Tibial artery (tissue), 4 donors: ENCODE measurements around the gene ARAP3.

Experiments
- DNase-seq, 2 donors: peaks; one replicate each; pipeline ENCODE4 v3.0.0-alpha.2; 2019
- H3K27ac ChIP-seq, 2 donors: fragments of 200-600 bp; sonication (generic) in 1 of 2; 1 replicate in 1 of 2; 2 replicates in 1 of 2; pipeline ENCODE4 v1.5.1; 2018 to 2019; ENCODE audit warnings: mild to moderate bottlenecking in 1 of 2
- H3K27me3 ChIP-seq, 2 donors: fragments of 200-600 bp; sonication (generic) in 1 of 2; one replicate each; pipeline versions ENCODE4 v1.5.1 to v1.6.0; 2016 to 2019
- H3K36me3 ChIP-seq, 3 donors: fragments of 200-600 bp; sonication (generic) in 2 of 3; one replicate each; pipeline ENCODE4 v1.5.1; 2016 to 2019; ENCODE audit warnings: mild to moderate bottlenecking in 2 of 3
- H3K4me1 ChIP-seq, 4 donors: fragments of 200-600 bp; sonication (generic) in 2 of 4; 1 replicate in 3 of 4; 2 replicates in 1 of 4; pipeline ENCODE4 v1.5.1; 2016 to 2019
- H3K4me3 ChIP-seq, 2 donors: fragments of 200-600 bp; sonication (generic) in 1 of 2; 1 replicate in 1 of 2; 2 replicates in 1 of 2; pipeline ENCODE4 v1.5.1; 2018 to 2019; ENCODE audit warnings: mild to moderate bottlenecking in 2 of 2
- H3K9me3 ChIP-seq, 3 donors: fragments of 200-600 bp; sonication (generic) in 1 of 3; one replicate each; pipeline ENCODE4 v1.5.1; 2016 to 2019
- CTCF ChIP-seq, 2 experiments: fragments of 200-600 bp in 1 of 2; fragments of 450-650 bp in 1 of 2; IDR thresholded peaks; one replicate each; pipeline ENCODE4 v1.5.1; 2017 to 2019; ENCODE audit warnings: antibody characterized with exemption in 2 of 2, mild to moderate bottlenecking in 1 of 2, moderate library complexity in 1 of 2
- intact Hi-C: fragments of 100-400 bp; cut with DNase I; formaldehyde crosslinking; loops from one replicate; pipeline ENCODE4 v1.15.0; 2023; ENCODE audit warnings: low total_unique reads

The ARAP3 gene

GRCh38 chr5:141692533-141692888 lies 10.5 kb upstream of the ARAP3 start:
- H3K4me3 ChIP-seq: peak overlapping the region; percentile 2 to 34
- H3K27me3 ChIP-seq: peaks cover 0 to 54% of the 10 kb centered on the region in 2 donors
- DNase-seq: no peak
- H3K4me1 ChIP-seq: peaks cover 0 to 9% (median 7%) of the 10 kb centered on the region in 4 donors
- no peaks in the 10 kb centered on the region for H3K9me3 ChIP-seq
- no peaks in the 10 kb centered on the region for H3K36me3 ChIP-seq
- no peak overlapping the region for H3K27ac ChIP-seq
- TF ChIP-seq CTCF (IDR thresholded peaks at IDR 0.05): no peak
- intact Hi-C loops: loop anchor here (2.0 kb wide), 1 partner anchor 268 kb away; no protein-coding TSS in a partner anchor

GRCh38 chr5:141691867-141692532 lies 10.0 kb upstream of the ARAP3 start:
- H3K27ac ChIP-seq: no peak overlapping the region
- no peaks in the 10 kb centered on the region for H3K36me3 ChIP-seq
- H3K27me3 ChIP-seq: peaks cover 0 to 50% of the 10 kb centered on the region in 2 donors
- H3K9me3 ChIP-seq: no peaks in the 10 kb centered on the region
- intact Hi-C loops: loop anchor here (2.0 kb wide), 1 partner anchor 269 kb away; no protein-coding TSS in a partner anchor
- peak; percentile 79 to 88 for DNase-seq
- peak; percentile 98 to 99 for TF ChIP-seq CTCF (IDR thresholded peaks at IDR 0.05)
- H3K4me1 ChIP-seq: peaks cover 0 to 9% (median 7%) of the 10 kb centered on the region in 4 donors
- H3K4me3 ChIP-seq: peak overlapping the region; percentile 2 to 34

- TF ChIP-seq CTCF (IDR thresholded peaks at IDR 0.05): no peak
- H3K27me3 ChIP-seq: peaks cover 0 to 44% of the 10 kb centered on the region in 2 donors
- no peak overlapping the region for H3K4me3 ChIP-seq
- no peaks in the 10 kb centered on the region for H3K9me3 ChIP-seq
- no peak for DNase-seq
- H3K4me1 ChIP-seq: peaks cover 0 to 9% (median 7%) of the 10 kb centered on the region in 4 donors
- H3K36me3 ChIP-seq: no peaks in the 10 kb centered on the region
- no peak overlapping the region for H3K27ac ChIP-seq
- intact Hi-C loops: no loop called here
Observed at GRCh38 chr5:141691286-141691866, 9.3 kb upstream of the ARAP3 start.

DNA sequence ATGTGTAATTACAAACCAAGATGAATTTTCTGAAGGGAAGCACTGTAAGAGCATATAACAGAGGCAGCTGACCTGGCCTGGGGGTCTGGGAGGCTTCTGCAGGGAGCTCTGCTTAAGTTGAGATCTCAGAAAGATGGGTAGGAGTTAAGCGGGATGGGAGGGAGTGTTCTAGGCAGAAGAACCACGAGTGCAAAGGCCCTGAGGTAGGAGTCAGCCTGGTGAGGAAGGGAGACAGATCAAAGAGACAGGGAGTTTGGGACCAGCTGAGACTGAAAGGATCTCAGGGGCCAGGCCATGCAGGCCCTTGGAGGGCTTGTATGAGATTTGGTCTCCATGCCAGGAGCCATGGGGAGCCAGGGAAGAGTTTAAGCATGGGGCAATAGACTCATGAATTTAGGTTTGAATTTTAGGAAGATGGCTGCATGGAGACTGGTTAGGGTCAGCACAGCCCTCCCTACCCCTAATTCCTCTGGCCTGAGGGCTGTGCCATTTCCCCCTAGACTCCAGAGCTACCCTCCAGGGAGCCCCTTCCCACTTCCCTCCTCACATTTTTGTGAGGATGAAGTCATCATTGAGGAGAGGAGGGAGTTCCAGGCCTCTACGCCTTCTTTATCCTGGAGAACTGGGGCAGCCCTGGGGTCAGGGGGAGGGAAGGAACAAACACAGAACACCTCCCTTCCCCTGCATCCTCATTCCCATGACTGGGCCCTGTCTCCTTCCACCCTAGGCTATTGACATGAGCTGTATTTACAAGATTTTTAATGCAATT lies 4.8 kb upstream of the ARAP3 start:
- no peak for DNase-seq
- intact Hi-C loops: no loop called here
- no peak for TF ChIP-seq CTCF (IDR thresholded peaks at IDR 0.05)
- no peak overlapping the region for H3K27ac ChIP-seq
- no peaks in the 10 kb centered on the region for H3K9me3 ChIP-seq
- no peak overlapping the region for H3K4me3 ChIP-seq
- H3K36me3 ChIP-seq: no peaks in the 10 kb centered on the region
- peaks cover 0 to 17% of the 10 kb centered on the region in 2 donors for H3K27me3 ChIP-seq
- H3K4me1 ChIP-seq: peaks cover 0 to 9% (median 7%) of the 10 kb centered on the region in 4 donors

DNA sequence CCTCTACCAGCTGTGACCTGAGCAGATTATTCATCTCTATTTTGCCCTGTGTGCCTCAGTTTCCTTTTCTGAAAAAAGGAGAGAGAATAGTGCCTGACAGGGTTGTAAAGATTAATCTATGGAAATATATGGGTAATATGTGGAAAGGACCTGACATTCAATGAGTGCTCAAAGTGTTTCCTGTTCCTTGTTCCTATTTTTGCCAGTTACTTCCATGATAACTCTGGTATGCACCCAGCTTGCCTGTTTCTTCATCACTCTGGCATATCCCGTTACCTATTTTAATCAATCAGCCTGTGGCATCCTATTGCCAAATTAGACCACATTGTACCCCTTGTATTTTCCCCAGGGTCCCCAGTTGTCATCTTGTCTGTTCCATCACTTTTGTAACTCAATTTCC lies 3.6 kb upstream of the ARAP3 start:
- H3K4me3 ChIP-seq: no peak overlapping the region
- no peaks in the 10 kb centered on the region for H3K9me3 ChIP-seq
- no peak overlapping the region for H3K27ac ChIP-seq
- no peak for TF ChIP-seq CTCF (IDR thresholded peaks at IDR 0.05)
- intact Hi-C loops: no loop called here
- H3K4me1 ChIP-seq: peaks cover 0 to 21% (median 18%) of the 10 kb centered on the region in 4 donors
- peaks cover 0 to 10% of the 10 kb centered on the region in 2 donors for H3K27me3 ChIP-seq
- no peaks in the 10 kb centered on the region for H3K36me3 ChIP-seq
- DNase-seq: no peak
